Brain microvascular endothelial cell (primary cell): ENCODE data around the gene WDR72.

ENCODE experiments used
- DNase-seq: peaks from one replicate; pipeline ENCODE4 v3.0.0-alpha.2; 2020
- H3K27ac ChIP-seq: fragments of 250-450 bp; sonication (Bioruptor Pico); 2 replicates; pipeline ENCODE4 v1.5.1; 2020; ENCODE audit warnings: mild to moderate bottlenecking, moderate library complexity
- H3K27me3 ChIP-seq: fragments of 250-450 bp; sonication (Bioruptor Pico); replicated peaks from 2 replicates; pipeline ENCODE4 v1.5.1; 2020; ENCODE audit warnings: mild to moderate bottlenecking
- H3K36me3 ChIP-seq: fragments of 250-450 bp; sonication (Bioruptor Pico); replicated peaks from 2 replicates; pipeline ENCODE4 v1.5.1; 2020; ENCODE audit warnings: mild to moderate bottlenecking
- H3K4me3 ChIP-seq: 2 replicates; pipeline ENCODE4 v1.5.1; 2011; ENCODE audit warnings: low read depth, mild to moderate bottlenecking, control low read depth, low read length, moderate library complexity
- CTCF ChIP-seq: IDR thresholded peaks from 2 replicates; pipeline ENCODE4 v1.5.1; 2011; ENCODE audit warnings: low read depth, mild to moderate bottlenecking, moderate library complexity, low read length, control low read depth, inconsistent platforms; ENCODE audit errors: missing control alignments
- in situ Hi-C: cut with HindIII; loops from 2 replicates; pipeline ENCODE4 v1.10.0; 2017; ENCODE audit warnings: low sequenced_read_pairs, low pct_ligation_motif_present

Gene WDR72

GRCh38 chr15:53586799-53587198 lies 172.7 kb downstream of the WDR72 start:
- Histone ChIP-seq H3K27me3 (no peaks in the 10 kb centered on the region), H3K36me3 (no peaks in the 10 kb centered on the region), H3K27ac (no peak overlapping the region), H3K4me3 (no peak overlapping the region)
- in situ Hi-C loops: no loop called here
- peak; percentile 72 for TF ChIP-seq CTCF
- peak; percentile 11 for DNase-seq

- H3K27me3 ChIP-seq: no peaks in the 10 kb centered on the region
- in situ Hi-C loops: no loop called here
- no peak for TF ChIP-seq CTCF
- H3K27ac ChIP-seq: no peak overlapping the region
- H3K36me3 ChIP-seq: no peaks in the 10 kb centered on the region
- H3K4me3 ChIP-seq: no peak overlapping the region
- no peak for DNase-seq
These were observed 177.9 kb downstream of the WDR72 start for GRCh38 chr15:53581513-53581912.

- H3K4me3 ChIP-seq: no peak overlapping the region
- H3K36me3 ChIP-seq: no peaks in the 10 kb centered on the region
These were observed 179.1 kb downstream of the WDR72 start for GRCh38 chr15:53580366-53580765.

GRCh38 chr15:53576841-53577240 lies 182.6 kb downstream of the WDR72 start:
- no peak for TF ChIP-seq CTCF
- H3K36me3 ChIP-seq: no peaks in the 10 kb centered on the region
- no peak for DNase-seq
- H3K4me3 ChIP-seq: no peak overlapping the region
- no peak overlapping the region for H3K27ac ChIP-seq
- in situ Hi-C loops: no loop called here
- no peaks in the 10 kb centered on the region for H3K27me3 ChIP-seq

More at GRCh38 chr15:53580366-53580765, 179.1 kb downstream of the WDR72 start:
- no peaks in the 10 kb centered on the region for H3K27me3 ChIP-seq
- in situ Hi-C loops: no loop called here
- no peak for DNase-seq
- TF ChIP-seq CTCF: no peak
- H3K27ac ChIP-seq: no peak overlapping the region

GRCh38 chr15:53573091-53573490 lies 186.4 kb downstream of the WDR72 start:
- in situ Hi-C loops: no loop called here
- no peaks in the 10 kb centered on the region for H3K27me3 ChIP-seq
- H3K36me3 ChIP-seq: no peaks in the 10 kb centered on the region
- no peak overlapping the region for H3K27ac ChIP-seq
- no peak overlapping the region for H3K4me3 ChIP-seq
- TF ChIP-seq CTCF: no peak
- no peak for DNase-seq

GRCh38 chr15:53569751-53570480 lies 189.5 kb downstream of the WDR72 start:
- TF ChIP-seq CTCF: no peak
- H3K36me3 ChIP-seq: no peaks in the 10 kb centered on the region
- no peak overlapping the region for H3K4me3 ChIP-seq
- no peaks in the 10 kb centered on the region for H3K27me3 ChIP-seq
- in situ Hi-C loops: no loop called here
- H3K27ac ChIP-seq: no peak overlapping the region
- DNase-seq: peak; percentile 43
